HG02571 (cell line): ENCODE measurements around the gene ISY1.
"Not testable (repeated sequence)": the region's sequence is repeated elsewhere in the genome, so short reads cannot be mapped to it uniquely, and the experiment has no call there.

ENCODE experiments used
- ATAC-seq: cut with Tn5 transposase; IDR thresholded peaks from one replicate; pipeline ENCODE4 v1.9.1; 2021; ENCODE audit warnings: mild to moderate bottlenecking, moderate library complexity; ENCODE audit not compliant: unreplicated experiment

Gene ISY1

DNA sequence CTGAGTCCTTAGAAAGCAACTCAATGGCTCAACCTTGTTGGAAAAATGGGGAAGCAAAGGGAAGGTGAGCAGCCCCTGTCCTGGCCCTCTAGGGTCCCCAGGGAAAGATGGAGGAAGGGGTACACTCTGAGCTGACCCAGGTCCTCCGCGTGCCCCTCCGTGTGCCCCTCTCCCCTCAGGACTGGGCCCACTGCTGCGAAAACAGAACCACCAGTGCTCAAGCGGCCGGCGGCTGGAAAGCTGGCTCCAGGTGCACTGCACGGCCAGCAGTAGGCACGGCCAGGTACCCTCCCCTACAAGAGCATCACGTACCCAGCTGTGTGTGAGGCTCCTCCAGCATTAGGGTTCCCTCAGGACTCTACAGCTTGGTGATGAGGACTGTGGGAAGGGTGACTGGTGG is 65.6 kb downstream of the ISY1 start:
- no peak for ATAC-seq

GRCh38 chr3:129088312-129088711 is 72.6 kb downstream of the ISY1 start:
- ATAC-seq: not testable (repeated sequence)

DNA sequence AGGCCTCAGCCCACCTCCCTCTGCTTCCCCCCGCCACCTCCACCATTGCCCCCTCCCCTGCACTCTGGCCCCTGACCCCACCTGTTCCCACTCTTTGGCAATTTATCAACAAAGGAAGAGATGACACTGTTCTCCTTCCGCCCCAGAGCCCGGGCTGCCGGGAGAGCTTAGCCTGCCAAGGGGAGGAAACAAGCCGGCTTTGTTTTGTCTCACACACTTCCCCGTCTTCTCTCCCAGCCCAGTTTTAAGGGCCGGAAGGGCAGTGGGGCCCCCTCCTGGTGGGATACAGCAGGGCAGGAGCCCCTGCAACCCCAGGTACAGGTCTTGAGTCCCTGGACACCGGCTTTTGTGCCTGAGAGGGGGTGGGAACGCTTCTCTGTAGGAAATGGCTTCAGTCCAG is 73.0 kb downstream of the ISY1 start:
- not testable (repeated sequence) for ATAC-seq

DNA sequence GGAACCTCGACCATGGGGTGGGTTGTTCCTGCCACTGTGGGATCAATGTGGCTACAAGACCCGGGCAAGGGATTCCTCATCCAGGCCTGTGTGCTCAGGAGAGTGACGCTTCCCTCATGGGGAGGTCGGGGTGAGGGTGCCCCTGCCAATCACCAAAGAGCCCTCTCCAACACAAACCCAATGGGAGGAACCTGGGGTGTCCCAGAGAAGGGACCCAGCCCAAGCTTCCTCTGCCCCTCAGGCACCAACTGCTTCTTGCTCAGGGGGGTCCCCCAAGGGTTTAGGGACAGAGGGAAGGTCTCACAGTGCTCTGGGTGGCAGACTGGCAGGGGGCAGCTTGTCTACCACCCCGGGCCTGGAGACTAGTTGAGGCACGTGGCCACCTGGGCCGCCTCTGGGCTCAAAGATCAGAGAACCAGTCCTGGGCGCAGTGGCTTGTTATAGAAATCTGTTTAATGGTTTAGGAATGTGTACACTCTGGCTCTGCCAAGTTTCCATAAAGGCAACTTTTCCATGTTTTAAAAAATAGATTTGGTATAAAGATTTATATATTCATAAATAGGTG is 73.6 kb downstream of the ISY1 start:
- no peak for ATAC-seq

DNA sequence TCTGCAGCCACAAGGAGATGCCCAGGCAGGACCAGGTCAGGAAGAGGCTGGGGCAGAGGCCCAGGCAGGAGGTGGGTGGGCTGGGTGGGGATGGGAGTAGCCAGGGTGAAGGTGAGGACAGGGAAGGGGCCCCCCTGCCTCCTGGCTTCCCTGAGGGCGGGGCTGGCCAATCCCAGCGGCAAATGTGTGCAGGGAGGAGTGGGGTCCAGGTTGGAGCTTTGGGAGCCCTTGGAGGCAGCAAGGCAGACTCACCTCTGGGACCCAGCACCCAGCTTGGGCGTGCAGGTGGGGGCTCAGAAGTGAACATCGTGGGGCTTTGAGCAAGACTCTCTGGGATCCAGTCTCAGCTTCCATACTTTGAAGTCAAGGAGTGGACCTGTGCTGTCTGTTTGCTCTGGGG is 75.0 kb downstream of the ISY1 start:
- no peak for ATAC-seq

DNA sequence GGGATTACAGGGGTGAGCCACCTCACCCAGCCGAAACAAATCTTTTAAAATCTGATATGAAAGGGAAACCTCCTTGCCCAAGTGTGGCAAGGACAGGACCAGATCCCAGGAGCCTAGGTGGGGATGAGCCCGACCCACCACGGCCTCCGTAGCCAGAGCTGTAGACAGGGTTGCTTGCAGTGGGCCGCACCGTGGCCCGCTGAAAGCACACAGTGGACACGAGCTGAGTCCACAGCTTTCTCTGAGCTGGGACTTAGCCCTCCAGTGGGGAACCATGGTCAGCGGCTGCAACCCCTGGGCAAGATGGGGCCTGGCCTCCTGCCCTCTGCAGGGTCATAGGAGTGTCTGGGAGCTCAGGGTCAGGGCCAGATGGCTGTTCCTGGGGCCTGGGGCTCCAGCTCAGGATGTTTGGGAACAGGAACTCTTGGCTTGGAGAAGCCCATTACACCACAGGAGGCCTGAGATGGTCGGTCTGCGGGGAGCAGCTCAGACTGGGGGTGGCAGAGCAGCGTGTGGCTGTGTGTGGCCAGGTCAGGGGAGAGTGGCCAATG is 75.6 kb downstream of the ISY1 start:
- ATAC-seq: no peak

DNA sequence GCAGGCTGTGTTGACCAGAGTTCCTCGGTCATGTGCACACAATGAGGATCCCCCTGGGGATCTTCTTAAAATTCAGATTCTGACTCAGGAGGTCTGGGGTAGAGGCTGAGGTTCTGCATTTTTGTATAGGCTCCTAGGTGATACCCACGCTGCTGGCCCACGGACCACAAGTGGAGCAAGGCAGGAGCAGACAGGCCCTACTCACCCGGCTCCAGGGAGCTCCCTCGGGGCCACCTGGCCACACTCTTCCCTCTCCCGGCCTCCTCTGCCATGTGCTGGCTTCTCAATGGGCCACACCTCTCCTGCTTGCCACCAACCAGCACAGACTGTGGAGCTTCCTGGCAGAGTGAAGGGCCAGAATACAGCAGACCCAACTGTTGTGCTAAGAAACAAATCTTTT is 76.4 kb downstream of the ISY1 start:
- no peak for ATAC-seq

GRCh38 chr3:129082026-129082425 is 78.8 kb downstream of the ISY1 start:
- no peak for ATAC-seq

DNA sequence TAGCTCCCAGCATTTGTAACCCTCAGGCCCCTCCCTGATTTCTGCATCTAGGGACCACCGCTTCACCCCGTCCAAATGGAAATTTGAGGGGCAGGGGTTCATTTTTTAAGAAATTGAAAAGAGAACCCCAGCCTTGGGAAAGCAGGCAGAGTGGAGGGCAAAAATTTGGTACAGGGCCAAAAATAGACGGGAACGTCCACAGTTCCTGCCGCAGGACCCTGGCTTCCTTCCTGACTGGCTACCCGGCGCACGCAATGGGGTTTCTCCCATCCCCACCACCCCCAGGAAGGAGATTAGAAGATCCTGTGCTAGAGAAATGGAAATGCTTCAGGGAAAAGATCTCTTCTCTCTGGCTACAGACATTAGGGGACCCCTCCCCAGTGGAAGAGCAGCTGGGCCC is 79.4 kb downstream of the ISY1 start:
- no peak for ATAC-seq

- ATAC-seq: no peak
Observed at GRCh38 chr3:129078510-129078909, 82.4 kb downstream of the ISY1 start.
